Trophoblast cell (in vitro differentiated cells and primary cell): ENCODE measurements around the gene TGFBR1.
"Not testable (repeated sequence)": the region's sequence is repeated elsewhere in the genome, so short reads cannot be mapped to it uniquely, and the experiment has no call there.

Experiments used
- DNase-seq, 2 donors: peaks; one replicate each; pipeline ENCODE4 v3.0.0-alpha.2; 2016
- H2AFZ ChIP-seq: 2 replicates; pipeline ENCODE4 v1.6.1; 2013; ENCODE audit warnings: low read length, moderate library complexity, mild to moderate bottlenecking; ENCODE audit not compliant: insufficient read depth, poor library complexity
- H2AK5ac ChIP-seq: 2 replicates; pipeline ENCODE4 v1.6.1; 2013; ENCODE audit warnings: mild to moderate bottlenecking, low read length
- H2BK120ac ChIP-seq: 2 replicates; pipeline ENCODE4 v1.6.1; 2013; ENCODE audit warnings: low read length, mild to moderate bottlenecking, moderate library complexity; ENCODE audit not compliant: insufficient read depth, poor library complexity
- H2BK12ac ChIP-seq: 2 replicates; pipeline ENCODE4 v1.6.1; 2013; ENCODE audit warnings: mild to moderate bottlenecking, low read length, moderate library complexity
- H2BK5ac ChIP-seq: 2 replicates; pipeline ENCODE4 v1.6.1; 2013; ENCODE audit warnings: low read length, low read depth, moderate library complexity, mild to moderate bottlenecking; ENCODE audit not compliant: poor library complexity
- H3K14ac ChIP-seq: 2 replicates; pipeline ENCODE4 v1.6.1; 2013; ENCODE audit warnings: mild to moderate bottlenecking, low read length
- H3K18ac ChIP-seq: 2 replicates; pipeline ENCODE4 v1.6.1; 2013; ENCODE audit warnings: mild to moderate bottlenecking, low read length
- H3K23ac ChIP-seq: 2 replicates; pipeline ENCODE4 v1.6.1; 2013; ENCODE audit warnings: low read length
- H3K27ac ChIP-seq: 2 replicates; pipeline ENCODE4 v1.5.1; 2013; ENCODE audit warnings: low read depth, mild to moderate bottlenecking, inconsistent platforms, low read length, moderate library complexity
- H3K27me3 ChIP-seq: 2 replicates; pipeline ENCODE4 v1.6.1; 2013; ENCODE audit warnings: inconsistent platforms, mild to moderate bottlenecking, low read length, moderate library complexity; ENCODE audit not compliant: insufficient read depth
- H3K36me3 ChIP-seq, 2 experiments: 1 replicate in 1 of 2; 2 replicates in 1 of 2; pipeline ENCODE4 v1.6.1; 2013; ENCODE audit warnings: low read length in 2 of 2, mild to moderate bottlenecking in 2 of 2, moderate library complexity in 1 of 2; ENCODE audit not compliant: insufficient read depth in 2 of 2, control insufficient read depth in 1 of 2
- H3K4ac ChIP-seq: 2 replicates; pipeline ENCODE4 v1.6.1; 2013; ENCODE audit warnings: low read depth, mild to moderate bottlenecking, low read length, moderate library complexity
- H3K4me1 ChIP-seq, 2 experiments: 1 replicate in 1 of 2; 2 replicates in 1 of 2; pipeline ENCODE4 v1.6.1; 2013; ENCODE audit warnings: low read length in 2 of 2, mild to moderate bottlenecking in 2 of 2, moderate library complexity in 1 of 2; ENCODE audit not compliant: insufficient read depth in 2 of 2, control insufficient read depth in 1 of 2
- H3K4me2 ChIP-seq: 2 replicates; pipeline ENCODE4 v1.6.1; 2013; ENCODE audit warnings: inconsistent platforms, mild to moderate bottlenecking, low read length, moderate library complexity
- H3K4me3 ChIP-seq: 2 replicates; pipeline ENCODE4 v1.5.1; 2013; ENCODE audit warnings: mild to moderate bottlenecking, low read depth, low read length, inconsistent platforms
- H3K79me1 ChIP-seq: one replicate; pipeline ENCODE4 v1.6.1; 2013; ENCODE audit warnings: low read length
- H3K79me2 ChIP-seq: 2 replicates; pipeline ENCODE4 v1.6.1; 2013; ENCODE audit warnings: low read length, mild to moderate bottlenecking; ENCODE audit not compliant: control insufficient read depth, insufficient read depth, poor library complexity
- H3K9ac ChIP-seq: 2 replicates; pipeline ENCODE4 v1.6.1; 2013; ENCODE audit warnings: mild to moderate bottlenecking, low read length
- H3K9me3 ChIP-seq: 2 replicates; pipeline ENCODE4 v1.6.1; 2013; ENCODE audit warnings: low read depth, mild to moderate bottlenecking, control low read depth, inconsistent platforms, low read length; ENCODE audit not compliant: insufficient read depth
- H4K12ac ChIP-seq: 2 replicates; pipeline ENCODE4 v1.6.1; 2013; ENCODE audit warnings: low read depth, mild to moderate bottlenecking, low read length, moderate library complexity
- H4K8ac ChIP-seq: 2 replicates; pipeline ENCODE4 v1.6.1; 2013; ENCODE audit warnings: low read depth, mild to moderate bottlenecking, low read length, moderate library complexity
- H4K91ac ChIP-seq: one replicate; pipeline ENCODE4 v1.6.1; 2013; ENCODE audit warnings: low read depth, mild to moderate bottlenecking, low read length, moderate library complexity
- WGBS: extraction: QIAGEN DNeasy Blood & Tissue Kit; methylation state at CpG from one replicate; pipeline ENCODE4 v1.1.7; 2013; ENCODE audit warnings: missing lambda C conversion rate; ENCODE audit not compliant: insufficient read length, insufficient coverage; ENCODE audit errors: extremely low coverage; 5-methylcytosine and 5-hydroxymethylcytosine counted together

Gene TGFBR1

DNA sequence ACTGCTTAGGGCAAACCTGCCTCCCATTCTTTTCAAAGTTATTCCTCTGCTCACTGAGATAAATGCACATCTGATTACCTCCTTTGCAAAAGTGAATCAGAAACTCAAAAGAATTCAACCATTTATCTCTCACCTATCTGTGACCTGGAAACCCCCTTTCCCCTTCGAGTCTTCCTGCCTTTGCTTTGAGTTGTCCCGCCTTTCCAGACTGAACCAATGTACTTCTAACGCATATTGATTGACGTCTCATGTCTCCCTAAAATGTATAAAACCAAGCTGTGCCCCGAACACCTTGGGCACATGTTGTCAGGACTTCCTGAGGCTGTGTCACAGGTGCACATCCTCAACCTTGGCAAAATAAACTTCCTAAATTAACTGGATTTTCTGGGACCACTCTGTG is 91.6 kb downstream of the TGFBR1 start:
- H2AFZ ChIP-seq, H2BK120ac ChIP-seq, H3K4me3 ChIP-seq, H2AK5ac ChIP-seq, H4K12ac ChIP-seq, H2BK12ac ChIP-seq, H3K14ac ChIP-seq, H2BK5ac ChIP-seq, H3K79me2 ChIP-seq, DNase-seq, H3K9me3 ChIP-seq, H3K4ac ChIP-seq, H4K8ac ChIP-seq, H3K9ac ChIP-seq, H3K23ac ChIP-seq, H3K18ac ChIP-seq, H3K27me3 ChIP-seq, H3K36me3 ChIP-seq, H4K91ac ChIP-seq, H3K79me1 ChIP-seq, H3K4me2 ChIP-seq, H3K27ac ChIP-seq, H3K4me1 ChIP-seq: not testable (repeated sequence)
- no CpG with 5 or more reads among the region's 5 CpGs for WGBS

DNA sequence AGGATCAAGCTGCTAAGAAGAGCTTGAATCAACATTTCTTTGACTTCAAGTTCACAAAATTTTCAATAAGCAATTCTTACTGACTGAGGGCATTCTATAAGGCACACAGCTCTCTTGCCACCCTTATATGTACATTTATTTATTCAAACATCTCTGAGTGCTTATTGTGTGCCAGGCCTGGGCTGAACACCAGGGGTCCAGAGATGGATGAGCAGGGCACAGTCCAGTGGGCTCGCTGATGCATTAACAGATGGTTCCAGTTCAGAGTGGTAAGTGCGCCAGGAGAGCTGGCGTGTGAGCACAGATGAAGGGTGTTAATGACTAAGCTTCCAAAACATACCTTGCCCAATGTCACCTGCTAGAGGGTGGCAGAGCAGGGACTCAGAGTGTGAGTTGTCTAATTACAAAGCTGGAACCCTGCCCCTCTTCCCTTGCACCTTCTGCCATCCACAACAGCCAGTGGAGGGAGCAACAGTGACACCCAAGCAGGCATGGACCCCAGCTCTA is 92.3 kb downstream of the TGFBR1 start:
- no peak overlapping the region for H3K4me3 ChIP-seq
- no peaks in the 10 kb centered on the region for H3K79me2 ChIP-seq
- no peak overlapping the region for H4K12ac ChIP-seq
- no peak overlapping the region for H2BK5ac ChIP-seq
- peak overlapping the region; percentile 84 for H3K23ac ChIP-seq
- no peak overlapping the region for H3K27ac ChIP-seq
- H3K79me1 ChIP-seq: no peaks in the 10 kb centered on the region
- peaks cover 2% of the 10 kb centered on the region for H3K9me3 ChIP-seq
- H2AK5ac ChIP-seq: no peak overlapping the region
- H2BK12ac ChIP-seq: no peak overlapping the region
- H3K36me3 ChIP-seq: no peaks in the 10 kb centered on the region
- no peak for DNase-seq
- H2AFZ ChIP-seq: no peak overlapping the region
- no peak overlapping the region for H3K4ac ChIP-seq
- H4K8ac ChIP-seq: no peak overlapping the region
- WGBS: no CpG with 5 or more reads among the region's 3 CpGs
- no peak overlapping the region for H3K14ac ChIP-seq
- no peaks in the 10 kb centered on the region for H3K4me1 ChIP-seq
- no peak overlapping the region for H3K18ac ChIP-seq
- H3K9ac ChIP-seq: no peak overlapping the region
- H4K91ac ChIP-seq: no peak overlapping the region
- H2BK120ac ChIP-seq: no peak overlapping the region
- no peaks in the 10 kb centered on the region for H3K27me3 ChIP-seq
- peak overlapping the region; percentile 12 for H3K4me2 ChIP-seq

DNA sequence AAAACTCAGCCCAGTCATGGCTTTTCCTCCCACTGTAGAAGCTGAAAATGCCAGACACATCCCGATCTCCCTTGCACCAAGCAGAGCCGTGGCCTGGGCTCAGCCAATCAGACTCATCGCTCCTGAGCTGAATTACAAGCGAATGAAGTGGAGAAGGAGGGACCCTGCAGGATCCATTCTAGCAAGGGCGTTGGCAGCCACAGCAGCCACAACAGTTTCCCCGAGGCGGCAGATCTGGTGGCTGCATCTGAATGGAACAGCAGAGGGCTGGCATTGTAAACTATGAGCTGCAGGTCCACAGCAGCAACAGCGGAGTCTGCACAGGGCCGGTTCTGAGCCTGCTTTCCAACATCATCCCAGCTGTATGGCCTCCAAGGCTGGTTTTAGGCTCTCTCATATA is 93.1 kb downstream of the TGFBR1 start:
- Histone ChIP-seq H2BK5ac (no peak overlapping the region), H3K14ac (no peak overlapping the region), H3K27ac (no peak overlapping the region), H4K12ac (no peak overlapping the region), H4K91ac (no peak overlapping the region), H3K27me3 (no peaks in the 10 kb centered on the region), H3K4me3 (no peak overlapping the region), H2BK120ac (no peak overlapping the region), H2BK12ac (no peak overlapping the region), H3K9ac (no peak overlapping the region), H3K4me1 (no peaks in the 10 kb centered on the region), H2AFZ (no peak overlapping the region), H3K4me2 (no peak overlapping the region), H3K36me3 (no peaks in the 10 kb centered on the region), H2AK5ac (no peak overlapping the region), H3K9me3 (peaks cover 2% of the 10 kb centered on the region), H3K18ac (no peak overlapping the region), H3K4ac (no peak overlapping the region), H4K8ac (no peak overlapping the region), H3K79me2 (no peaks in the 10 kb centered on the region), H3K79me1 (no peaks in the 10 kb centered on the region), H3K23ac (no peak overlapping the region)
- DNase-seq: no peak
- no CpG with 5 or more reads among the region's 9 CpGs for WGBS

DNA sequence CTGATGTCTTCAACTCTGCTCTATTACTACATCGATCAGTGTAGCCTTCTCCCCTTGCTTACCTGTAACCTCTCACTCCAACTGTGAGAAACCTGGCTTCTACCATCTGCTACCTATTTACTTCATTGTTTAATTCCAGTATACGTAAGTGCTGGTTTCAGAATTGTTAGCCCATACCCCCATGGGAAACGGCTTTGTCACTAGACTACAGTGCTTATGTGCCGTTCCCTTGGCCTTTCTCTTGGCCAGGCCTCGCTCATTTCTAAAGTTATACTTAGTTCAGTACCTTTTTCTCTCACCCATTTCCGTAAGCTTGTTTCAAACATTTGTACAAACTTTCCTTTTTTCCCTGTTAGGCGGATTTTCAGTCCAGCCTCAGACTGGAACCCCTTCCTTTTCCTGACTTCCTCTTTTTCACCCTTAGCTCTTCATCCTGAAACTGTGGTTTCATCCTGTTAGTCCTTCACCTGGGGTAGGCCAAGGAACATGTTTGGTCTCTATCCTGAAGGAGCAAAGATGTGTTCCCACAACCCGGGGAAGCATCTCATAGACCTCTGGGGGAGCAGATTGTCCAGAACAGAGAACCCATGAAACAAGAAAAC is 95.1 kb downstream of the TGFBR1 start:
- no peak overlapping the region for H3K4me3 ChIP-seq
- H3K9me3 ChIP-seq: peaks cover 2% of the 10 kb centered on the region
- H3K14ac ChIP-seq: no peak overlapping the region
- H3K27me3 ChIP-seq: no peaks in the 10 kb centered on the region
- no peak overlapping the region for H2BK12ac ChIP-seq
- no peak overlapping the region for H3K4ac ChIP-seq
- H3K4me2 ChIP-seq: no peak overlapping the region
- H2BK5ac ChIP-seq: no peak overlapping the region
- no peak overlapping the region for H4K8ac ChIP-seq
- H3K27ac ChIP-seq: no peak overlapping the region
- H3K18ac ChIP-seq: no peak overlapping the region
- no peak overlapping the region for H2AFZ ChIP-seq
- no CpG with 5 or more reads among the region's 8 CpGs for WGBS
- no peak overlapping the region for H3K9ac ChIP-seq
- no peaks in the 10 kb centered on the region for H3K4me1 ChIP-seq
- no peak overlapping the region for H4K12ac ChIP-seq
- H3K23ac ChIP-seq: peak overlapping the region; percentile 46
- H3K36me3 ChIP-seq: no peaks in the 10 kb centered on the region
- H2AK5ac ChIP-seq: no peak overlapping the region
- H4K91ac ChIP-seq: no peak overlapping the region
- H3K79me2 ChIP-seq: no peaks in the 10 kb centered on the region
- H2BK120ac ChIP-seq: no peak overlapping the region
- no peaks in the 10 kb centered on the region for H3K79me1 ChIP-seq
- no peak for DNase-seq
